Inferior parietal cortex (tissue), 1 donor: Measurements from ENCODE around the gene PARD6A.

ENCODE experiments used
- DNase-seq: peaks from one replicate; pipeline ENCODE4 v3.0.0-alpha.2; 2016; ENCODE audit errors: extremely low spot score

The PARD6A gene

DNA sequence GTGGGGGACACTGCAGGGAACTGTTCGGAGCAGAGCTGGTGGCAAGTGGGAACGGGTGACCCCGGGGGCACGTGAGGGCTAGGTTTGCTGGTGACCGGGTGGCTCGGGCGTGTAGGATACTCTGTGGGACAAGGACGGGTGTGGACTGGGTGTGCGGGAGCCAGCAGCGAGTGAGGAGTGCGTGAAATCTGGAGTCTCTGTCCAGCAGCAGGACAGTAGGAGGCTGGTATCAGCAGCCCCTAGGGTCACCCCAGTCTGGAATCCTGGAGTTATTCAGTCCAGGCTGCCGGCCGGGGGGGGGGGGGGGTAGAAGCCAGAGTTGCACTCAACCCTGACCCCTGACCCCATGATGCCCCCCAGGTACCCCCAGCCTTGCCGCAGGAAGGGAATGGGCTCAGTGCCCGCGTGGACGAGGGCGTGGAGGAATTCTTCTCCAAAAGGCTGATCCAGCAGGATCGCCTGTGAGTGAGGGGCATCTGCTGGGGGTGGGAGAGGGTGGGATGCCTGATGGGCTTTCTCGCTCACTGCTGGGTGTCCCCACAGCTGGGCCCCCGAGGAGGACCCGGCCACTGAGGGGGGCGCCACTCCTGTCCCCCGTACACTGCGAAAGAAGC, 6.9 kb upstream of the PARD6A start:
- DNase-seq = no peak

DNA sequence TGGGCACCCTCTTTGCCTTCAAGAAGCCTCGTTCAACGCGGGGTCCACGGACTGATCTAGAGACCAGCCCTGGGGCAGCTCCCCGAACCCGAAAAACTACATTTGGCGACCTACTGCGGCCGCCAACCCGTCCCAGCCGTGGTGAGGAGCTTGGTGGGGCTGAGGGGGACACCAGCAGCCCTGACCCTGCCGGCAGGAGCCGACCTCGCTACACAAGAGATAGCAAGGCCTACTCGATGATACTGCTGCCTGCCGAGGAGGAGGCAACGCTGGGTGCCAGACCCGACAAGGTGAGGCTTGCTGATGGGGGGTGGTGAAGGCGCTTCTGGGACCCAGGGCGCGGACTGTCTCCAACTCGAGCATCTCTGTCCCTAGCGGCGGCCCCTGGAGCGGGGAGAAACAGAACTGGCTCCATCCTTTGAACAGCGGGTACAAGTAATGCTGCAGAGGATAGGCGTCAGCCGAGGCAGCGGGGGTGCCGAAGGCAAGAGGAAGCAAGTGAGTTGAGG, 6.3 kb upstream of the PARD6A start:
- no peak for DNase-seq

DNA sequence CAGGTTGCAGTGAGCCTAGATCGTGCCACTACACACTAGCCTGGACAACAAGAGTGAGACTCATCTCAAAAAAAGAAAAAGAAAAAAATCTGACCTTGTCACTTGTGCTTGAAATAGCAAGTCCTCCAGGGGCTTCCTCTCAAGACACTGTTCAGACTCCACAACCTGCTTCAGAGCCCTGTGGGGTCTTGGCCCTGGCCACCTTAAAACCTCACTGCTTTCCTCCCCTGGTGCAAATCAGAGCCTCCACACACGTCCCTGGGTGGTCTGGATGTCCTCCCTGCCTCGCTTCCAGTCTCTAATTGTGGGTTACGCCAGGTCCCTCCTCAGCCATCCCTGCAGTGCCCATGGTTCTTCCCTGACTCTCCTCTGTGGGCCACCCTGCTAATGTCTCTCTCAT, 5.4 kb upstream of the PARD6A start:
- no peak for DNase-seq

DNA sequence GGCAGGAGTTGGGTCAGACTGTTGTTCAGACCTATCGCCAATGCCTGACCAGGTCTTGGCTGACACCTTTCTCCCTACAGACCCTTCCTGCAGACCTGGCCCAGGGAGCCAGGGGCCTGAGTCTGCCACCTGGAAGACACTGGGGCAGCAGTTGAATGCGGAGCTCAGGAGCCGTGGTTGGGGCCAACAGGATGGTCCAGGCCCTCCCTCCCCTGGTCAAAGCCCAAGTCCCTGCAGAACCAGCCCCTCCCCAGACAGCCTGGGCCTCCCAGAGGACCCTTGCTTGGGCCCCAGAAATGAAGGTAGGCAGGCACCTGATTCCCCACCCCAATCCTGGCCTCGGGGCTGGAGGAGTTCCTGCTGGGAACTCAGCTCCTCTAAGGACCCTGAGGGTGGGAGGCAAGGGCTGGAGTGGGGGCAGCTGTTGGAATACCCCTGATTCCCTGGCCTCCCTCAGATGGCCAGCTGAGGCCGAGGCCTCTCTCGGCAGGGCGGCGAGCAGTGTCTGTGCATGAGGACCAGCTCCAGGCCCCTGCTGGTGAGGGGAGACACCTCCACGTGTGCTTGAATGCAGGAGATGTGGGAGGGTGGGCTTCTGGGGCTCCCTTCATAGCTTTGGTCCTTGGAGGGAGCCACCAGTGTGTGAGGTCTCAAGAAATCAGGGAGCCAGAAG, 4.3 kb upstream of the PARD6A start:
- DNase-seq = no peak

DNA sequence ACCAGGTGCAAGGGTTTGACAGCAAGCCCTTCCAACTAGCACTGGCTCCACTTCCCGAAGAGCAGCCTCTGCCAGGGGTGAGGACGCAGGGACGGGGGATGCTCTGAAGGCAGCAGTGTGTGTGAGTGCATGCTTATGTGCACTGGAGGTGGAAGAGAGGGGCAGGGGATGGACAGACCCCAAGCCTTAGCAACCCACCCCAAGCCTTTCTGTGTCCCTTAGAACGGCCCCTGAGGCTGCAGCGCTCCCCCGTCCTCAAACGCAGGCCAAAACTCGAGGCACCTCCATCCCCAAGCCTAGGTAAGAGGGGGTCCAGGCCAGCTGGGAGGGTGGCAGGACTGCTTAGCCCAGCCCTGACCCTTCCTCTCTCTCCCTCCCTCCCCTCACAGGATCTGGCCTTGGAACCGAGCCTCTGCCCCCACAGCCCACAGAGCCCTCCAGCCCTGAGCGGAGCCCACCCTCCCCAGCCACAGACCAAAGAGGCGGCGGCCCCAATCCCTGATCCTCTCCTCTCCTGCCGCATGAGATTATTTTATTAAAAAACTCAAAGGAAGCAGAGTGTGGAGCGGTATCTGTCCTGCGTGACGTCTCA, 3.6 kb upstream of the PARD6A start:
- DNase-seq = no peak

DNA sequence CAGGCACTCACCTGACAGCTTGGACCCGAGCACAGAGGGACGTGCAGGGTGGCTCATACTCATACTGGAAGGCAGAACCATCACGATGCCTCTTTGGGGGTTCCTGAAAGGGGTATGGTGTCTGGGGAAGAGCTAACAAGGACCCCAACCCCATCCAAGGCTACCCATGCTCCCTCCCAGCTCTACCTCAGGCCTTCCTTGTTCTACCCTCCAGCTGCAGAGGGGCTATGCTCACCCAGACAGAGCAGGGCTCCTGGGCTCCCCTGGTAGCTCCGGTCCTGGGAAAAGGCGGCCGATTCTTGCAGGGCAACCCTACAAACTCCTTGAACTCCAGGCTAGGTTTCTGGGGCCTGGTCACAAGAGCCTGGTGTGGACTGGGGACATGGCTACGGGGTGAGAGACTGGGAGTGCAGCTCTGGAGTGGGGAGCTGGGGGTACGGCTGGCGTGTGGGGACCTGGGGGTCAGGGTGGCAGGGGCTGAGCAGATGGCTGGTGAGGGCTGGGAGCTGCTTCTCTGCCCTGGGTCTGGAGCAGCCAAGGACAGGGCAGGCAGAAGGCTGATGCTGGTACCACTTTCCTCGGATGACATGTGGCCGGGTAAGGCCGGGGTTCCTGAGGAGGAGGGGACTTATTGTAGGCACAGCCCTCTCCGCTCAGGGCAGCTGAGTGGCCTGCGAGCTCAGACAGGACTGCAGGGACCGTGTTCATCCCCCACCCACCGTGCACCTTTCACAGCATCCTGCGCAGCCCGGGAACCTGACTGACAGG, 2.8 kb upstream of the PARD6A start:
- no peak for DNase-seq

DNA sequence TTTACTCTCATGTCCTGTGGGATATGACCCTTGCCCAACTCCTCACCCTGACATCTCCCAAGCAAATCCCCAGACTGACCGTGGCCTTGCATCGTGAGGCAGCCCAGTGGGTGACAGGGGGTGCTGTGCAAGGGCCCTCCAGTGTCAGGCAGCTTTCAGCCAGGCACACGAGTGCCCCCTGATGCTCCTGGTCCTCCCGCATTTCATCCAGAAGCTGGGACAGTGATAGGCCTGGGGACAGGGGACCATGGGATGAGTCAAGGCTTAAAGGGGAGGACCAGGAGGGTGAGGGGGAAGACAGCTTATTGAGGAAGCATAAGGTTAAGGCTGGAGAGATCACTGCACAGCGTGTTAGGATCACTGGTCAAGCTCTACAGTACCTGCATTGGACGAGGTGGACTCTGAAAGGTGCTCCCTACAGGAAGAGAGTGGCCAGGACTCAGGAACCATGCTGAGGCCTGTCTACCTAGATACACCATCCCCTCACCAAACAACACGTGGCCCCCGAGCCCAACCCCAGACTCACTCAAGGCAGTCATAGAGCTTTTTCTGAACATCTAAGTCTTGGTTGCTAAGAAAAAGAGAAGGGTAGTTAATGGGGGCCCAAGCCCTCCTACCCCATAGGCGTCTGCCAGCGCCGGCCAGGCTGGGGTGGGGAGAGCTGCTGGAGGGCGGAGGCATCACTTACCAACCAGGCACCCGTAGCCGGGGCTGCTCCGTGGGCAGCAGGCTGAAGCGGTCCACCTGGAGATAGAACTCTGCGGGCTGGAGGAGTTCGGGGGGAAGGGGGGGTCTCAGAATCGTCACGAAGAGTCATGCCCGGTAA, 1.7 kb upstream of the PARD6A start:
- DNase-seq = no peak

DNA sequence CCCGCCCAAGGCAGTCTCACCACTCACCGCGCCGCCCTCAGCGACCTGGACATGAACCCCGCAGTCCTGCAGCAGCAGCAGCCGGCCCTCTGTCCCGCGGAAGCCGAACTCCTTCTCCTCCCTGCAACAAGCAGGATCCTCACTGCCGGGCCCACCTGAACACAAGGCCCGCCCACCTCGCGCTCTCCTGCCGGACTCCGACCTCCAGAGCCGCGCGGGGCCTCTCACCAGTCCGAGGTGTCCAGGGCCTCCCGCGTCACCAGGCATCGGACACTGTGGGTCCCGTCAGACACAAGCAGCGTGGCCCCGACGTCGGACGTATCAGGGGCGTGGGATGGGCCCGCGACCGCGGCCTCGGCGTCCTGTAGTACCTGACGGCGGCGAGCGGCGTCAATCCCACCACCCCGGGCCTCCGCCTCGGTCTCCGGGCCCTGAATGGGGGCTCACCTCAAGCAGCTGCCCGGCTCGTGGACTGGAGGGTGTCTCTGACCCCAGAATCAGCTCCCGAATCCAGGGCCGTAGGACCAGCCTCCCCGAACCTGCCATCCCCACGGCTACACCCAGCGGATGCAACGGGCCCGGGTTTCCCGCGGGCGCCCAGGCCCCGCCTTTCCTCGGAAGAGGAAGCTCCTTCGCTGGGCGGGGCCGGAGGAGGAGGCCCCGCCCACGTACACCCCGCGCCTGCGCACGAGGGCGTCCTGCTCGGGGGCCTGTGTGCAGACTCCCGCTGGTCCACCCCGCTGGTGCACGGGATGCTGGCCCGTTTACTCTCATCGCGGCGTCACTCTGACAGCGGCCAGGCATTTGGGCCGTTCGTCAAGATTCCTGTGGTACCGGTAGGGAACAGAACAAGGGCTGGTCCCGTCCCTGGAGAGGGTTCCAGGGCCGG, 841 bp upstream of the PARD6A start, which contains the start of gene ACD:
ACD (minus strand) TSS at position 586 of the 889 bp plus-strand sequence; CDS start at position 546, 40 bp downstream.
- DNase-seq = peak; percentile 98

DNA sequence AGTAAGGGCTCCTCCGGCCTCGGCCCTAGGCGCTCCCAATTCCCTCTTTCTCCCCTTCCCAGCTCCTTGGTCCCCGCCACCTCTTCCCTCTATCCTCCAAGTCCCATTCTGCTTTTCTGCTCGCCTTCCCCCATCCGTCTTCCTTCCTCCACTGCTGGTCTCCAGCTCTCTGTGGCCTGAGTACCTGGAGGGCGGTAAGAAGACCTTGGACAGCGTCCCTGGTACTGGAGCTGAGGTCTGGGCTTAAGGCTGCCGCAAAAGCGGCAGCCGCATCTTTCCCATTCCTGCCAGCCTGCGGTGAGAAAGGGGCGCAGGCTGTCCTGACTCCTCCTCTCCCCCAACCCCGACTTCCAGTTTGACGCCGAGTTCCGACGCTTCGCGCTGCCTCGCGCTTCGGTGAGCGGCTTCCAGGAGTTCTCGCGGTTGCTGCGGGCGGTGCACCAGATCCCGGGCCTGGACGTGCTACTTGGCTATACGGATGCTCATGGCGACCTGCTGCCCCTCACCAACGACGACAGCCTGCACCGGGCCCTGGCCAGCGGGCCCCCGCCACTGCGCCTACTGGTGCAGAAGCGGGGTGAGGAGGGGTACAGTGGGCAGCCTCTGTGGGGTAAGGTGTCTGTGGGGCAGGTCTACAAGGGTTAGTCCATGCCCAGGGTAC, 471 bp downstream of the PARD6A start:
- no peak for DNase-seq

DNA sequence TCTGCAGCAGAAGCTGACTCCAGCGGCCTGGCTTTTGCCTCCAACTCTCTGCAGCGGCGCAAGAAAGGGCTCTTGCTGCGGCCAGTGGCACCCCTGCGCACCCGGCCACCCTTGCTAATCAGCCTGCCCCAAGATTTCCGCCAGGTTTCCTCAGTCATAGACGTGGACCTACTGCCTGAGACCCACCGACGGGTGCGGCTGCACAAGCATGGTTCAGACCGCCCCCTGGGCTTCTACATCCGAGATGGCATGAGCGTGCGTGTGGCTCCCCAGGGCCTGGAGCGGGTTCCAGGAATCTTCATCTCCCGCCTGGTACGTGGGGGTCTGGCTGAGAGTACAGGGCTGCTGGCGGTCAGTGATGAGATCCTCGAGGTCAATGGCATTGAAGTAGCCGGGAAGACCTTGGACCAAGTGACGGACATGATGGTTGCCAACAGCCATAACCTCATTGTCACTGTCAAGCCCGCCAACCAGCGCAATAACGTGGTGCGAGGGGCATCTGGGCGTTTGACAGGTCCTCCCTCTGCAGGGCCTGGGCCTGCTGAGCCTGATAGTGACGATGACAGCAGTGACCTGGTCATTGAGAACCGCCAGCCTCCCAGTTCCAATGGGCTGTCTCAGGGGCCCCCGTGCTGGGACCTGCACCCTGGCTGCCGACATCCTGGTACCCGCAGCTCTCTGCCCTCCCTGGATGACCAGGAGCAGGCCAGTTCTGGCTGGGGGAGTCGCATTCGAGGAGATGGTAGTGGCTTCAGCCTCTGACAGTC, 1.3 kb downstream of the PARD6A start:
- no peak for DNase-seq

DNA sequence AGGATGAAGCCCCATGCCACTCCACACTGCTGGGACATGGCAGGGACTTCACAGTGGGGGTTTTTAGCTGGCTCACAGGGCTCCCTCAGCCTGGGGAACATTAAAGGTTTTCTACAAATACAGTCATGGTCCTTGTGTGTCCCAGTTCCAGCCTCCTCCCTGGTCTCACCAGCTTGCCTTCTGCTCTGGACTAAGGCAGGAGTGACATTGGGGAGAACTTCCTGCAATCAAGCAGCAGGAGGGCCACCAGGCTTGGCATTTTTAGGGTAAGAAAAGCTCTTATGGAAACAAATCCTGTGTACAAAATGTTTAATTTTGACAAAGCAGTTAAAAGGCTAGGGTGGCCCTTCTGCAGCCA, 1.9 kb downstream of the PARD6A start:
- DNase-seq = no peak

DNA sequence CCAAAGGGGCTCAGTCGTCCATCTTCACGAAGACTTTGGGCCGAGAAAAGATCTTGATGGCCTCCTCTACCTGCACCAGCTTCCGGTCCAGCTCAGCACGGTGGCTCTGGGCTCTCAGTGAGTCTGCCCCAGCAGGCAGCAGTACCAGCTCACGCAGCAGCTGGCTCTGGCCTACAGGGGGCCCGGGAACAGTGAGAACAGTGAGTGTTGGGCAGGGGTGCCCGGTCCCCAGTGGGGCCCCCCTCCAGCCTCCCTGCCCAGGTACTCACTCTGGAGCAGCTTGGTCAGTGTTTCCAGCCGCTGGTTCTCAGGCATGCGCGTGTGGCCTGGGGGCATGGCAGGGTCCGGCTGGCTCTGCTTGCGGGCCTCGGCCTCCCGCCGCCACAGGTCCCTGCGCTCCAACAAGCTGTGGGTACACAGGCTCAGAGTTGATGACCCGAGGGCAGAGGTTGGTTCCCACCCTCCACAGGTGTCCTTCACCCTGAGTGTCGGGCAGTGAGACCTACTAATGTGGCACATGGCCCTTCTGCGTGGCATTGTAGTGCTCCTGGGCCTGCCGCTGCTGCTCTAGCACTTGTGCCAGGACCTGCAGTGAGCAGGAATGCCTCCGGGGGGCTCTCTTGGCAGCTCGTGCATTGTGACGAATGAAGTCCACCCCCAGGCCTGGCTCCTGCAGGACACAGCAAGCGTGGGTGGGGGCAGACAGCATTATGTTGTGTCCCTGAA, 2.6 kb downstream of the PARD6A start:
- no peak for DNase-seq

DNA sequence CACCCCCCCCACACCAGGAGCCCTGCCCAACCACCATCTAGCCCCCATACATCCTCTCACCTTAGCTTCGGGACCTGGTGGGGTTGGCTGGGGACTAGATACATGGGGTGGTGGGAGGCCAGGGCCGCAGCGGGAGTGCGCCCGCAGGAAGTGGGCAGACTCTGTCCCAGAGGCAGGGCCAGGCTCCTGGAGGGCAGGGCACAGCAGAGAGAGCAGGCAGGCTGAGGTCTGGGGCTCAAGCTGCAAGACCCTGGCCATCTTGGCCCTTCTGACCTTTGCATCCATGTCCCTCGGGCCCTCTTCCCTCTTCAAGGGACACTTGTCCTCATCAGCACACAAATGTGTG, 3.1 kb downstream of the PARD6A start:
- DNase-seq = no peak

DNA sequence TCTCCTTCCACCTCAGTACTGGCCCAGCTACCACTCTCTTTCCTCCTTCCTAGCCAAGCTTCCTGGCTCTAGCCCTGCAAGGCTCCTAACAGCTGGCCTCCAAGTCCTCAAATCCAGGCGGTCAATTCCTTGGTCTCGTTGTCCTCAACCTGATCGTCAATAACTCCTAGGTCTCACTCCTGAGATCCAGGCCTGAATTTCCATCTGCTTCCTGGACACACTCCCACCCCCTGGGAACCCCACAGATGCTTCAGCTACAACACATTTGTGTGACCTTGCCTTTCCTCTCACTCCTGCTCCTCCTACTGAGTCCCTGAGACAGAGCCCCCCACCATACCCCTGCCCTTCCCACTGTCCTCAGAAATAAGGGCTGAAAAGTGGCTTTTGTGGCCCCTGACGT, 3.5 kb downstream of the PARD6A start:
- DNase-seq = no peak

DNA sequence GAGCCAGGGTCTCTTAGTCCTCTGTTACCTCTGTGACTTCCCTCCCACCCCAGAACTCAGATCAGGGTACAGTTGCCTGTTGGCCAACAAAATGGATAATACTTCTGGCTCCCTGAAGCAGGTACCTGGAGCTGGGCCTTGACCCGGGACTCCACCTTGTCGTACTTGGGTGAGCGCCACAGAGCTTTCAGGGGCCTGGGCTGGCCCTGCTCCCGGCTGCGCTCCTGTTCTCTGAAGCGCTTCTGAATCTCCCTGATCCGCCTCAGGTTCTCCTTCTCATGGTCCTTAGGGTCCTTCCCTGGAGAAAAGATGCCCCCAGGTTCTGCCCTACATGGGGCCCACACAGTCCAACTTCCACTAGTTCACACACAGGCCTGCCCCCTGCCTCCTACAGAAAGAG, 4.1 kb downstream of the PARD6A start:
- DNase-seq = no peak

DNA sequence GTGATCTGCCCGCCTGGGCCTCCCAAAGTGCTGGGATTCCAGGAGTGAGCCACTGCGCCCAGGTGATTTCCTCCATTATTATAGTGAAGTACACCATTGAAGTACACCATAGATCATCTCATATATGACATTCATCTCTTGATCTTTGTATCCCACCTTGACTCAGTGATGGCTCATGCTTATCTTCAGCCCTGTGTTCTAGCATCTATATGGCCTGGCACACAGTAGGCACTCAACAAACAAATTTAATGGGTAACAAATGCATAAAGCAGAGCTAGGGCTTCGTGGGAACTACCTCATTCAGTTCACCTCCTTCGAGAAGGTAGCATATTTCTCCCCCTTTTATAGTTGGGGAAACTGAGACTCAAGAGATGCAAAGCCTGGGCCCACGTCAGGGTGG, 4.8 kb downstream of the PARD6A start:
- no peak for DNase-seq

DNA sequence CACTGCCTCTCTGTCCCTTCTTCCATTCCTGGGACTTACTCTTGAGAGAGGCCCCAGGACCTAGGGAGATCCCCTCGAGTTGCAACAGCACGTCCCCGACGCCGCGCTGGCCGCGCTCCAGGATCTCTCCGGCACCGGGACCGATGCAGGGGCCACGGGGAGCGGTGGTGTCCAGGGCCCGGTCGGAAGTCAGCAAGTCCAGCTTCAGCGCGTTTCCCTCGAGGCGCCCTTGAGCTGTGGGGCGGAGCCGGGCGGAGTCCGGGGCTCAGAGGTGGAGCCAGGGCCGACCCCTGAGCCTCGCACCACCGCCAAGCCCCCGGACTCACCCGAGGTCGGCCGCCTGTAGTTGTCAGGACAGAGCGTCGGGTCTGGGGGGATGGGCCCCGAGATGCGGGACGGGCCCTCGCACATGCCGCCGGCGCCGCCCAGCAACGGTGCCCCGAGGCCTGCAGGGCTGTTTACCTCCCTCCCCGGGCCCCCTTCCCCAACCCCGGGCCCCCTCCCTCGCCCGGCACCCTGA, 5.3 kb downstream of the PARD6A start:
- DNase-seq = no peak
